Memory B cell (primary cell): ENCODE data around the gene HYAL2.

ENCODE experiments used
- ATAC-seq: fragments of 150-1000 bp; cut with Tn5 transposase; 2 replicates; pipeline ENCODE4 v1.10.0; 2021; ENCODE audit warnings: low read depth, mild to moderate bottlenecking, moderate library complexity
- DNase-seq, 2 donors: peaks; one replicate each; pipeline ENCODE4 v3.0.0; 2022; ENCODE audit warnings: low spot score in 2 of 2
- H3K27ac Mint-ChIP-seq: one replicate; pipeline ENCODE4 v1.8.0; 2022; ENCODE audit warnings: mild to moderate bottlenecking, moderate library complexity, mixed read lengths
- H3K27me3 Mint-ChIP-seq: one replicate; pipeline ENCODE4 v1.8.0; 2022; ENCODE audit warnings: mixed read lengths
- H3K36me3 Mint-ChIP-seq: one replicate; pipeline ENCODE4 v1.8.0; 2022; ENCODE audit warnings: mild to moderate bottlenecking, mixed read lengths
- H3K4me1 Mint-ChIP-seq: one replicate; pipeline ENCODE4 v1.8.0; 2022; ENCODE audit warnings: mixed read lengths
- H3K4me3 Mint-ChIP-seq: one replicate; pipeline ENCODE4 v1.8.0; 2022; ENCODE audit warnings: mild to moderate bottlenecking, moderate library complexity, mixed read lengths
- H3K9me3 Mint-ChIP-seq: one replicate; pipeline ENCODE4 v1.8.0; 2022; ENCODE audit warnings: mixed read lengths

HYAL2 gene

GRCh38 chr3:50327943-50328691 lies 5.6 kb upstream of the HYAL2 start, which contains the start of gene TUSC2:
TUSC2 (minus strand) TSS chr3:50328223; CDS start chr3:50328099, 124 bp downstream.
- H3K27ac Mint-ChIP-seq = peak within 1 kb of the TSS; percentile 43
- H3K36me3 Mint-ChIP-seq = peaks cover 9% of the 10 kb centered on the region
- no peaks in the 10 kb centered on the region for H3K27me3 Mint-ChIP-seq
- H3K4me3 Mint-ChIP-seq = peak within 1 kb of the TSS; percentile 85
- ATAC-seq = peak; percentile 95
- no peaks in the 10 kb centered on the region for H3K9me3 Mint-ChIP-seq
- DNase-seq = peak; percentile 89 to 92
- peaks cover 14% of the 10 kb centered on the region for H3K4me1 Mint-ChIP-seq

- peak overlapping the region; percentile 85 for H3K4me3 Mint-ChIP-seq
- H3K9me3 Mint-ChIP-seq = no peaks in the 10 kb centered on the region
- H3K27me3 Mint-ChIP-seq = no peaks in the 10 kb centered on the region
- peaks cover 9% of the 10 kb centered on the region for H3K36me3 Mint-ChIP-seq
- no peak overlapping the region for H3K27ac Mint-ChIP-seq
- ATAC-seq (no peak), DNase-seq (no peak)
- peaks cover 16% of the 10 kb centered on the region for H3K4me1 Mint-ChIP-seq
Measured at GRCh38 chr3:50327129-50327528, 4.6 kb upstream of the HYAL2 start.

DNA sequence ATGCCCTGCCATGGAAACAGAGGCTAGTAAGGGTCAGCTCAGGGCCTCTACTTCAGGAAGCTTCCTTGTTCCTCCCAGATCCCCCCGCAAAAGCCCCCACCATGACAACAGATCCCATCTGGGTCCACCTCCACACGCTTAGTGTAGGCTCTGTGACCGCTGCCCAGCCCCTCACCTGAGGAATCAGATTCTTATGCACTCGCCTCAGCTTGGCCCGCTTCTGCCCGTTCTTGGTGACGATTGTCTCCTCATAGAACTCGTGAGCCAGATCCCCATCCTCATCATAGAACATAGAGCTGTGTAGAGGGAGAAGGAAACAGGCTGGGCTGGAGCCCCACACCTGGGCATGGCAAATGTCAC lies 3.6 kb upstream of the HYAL2 start:
- no peaks in the 10 kb centered on the region for H3K27me3 Mint-ChIP-seq
- ATAC-seq (no peak), DNase-seq (no peak)
- H3K9me3 Mint-ChIP-seq = no peaks in the 10 kb centered on the region
- no peak overlapping the region for H3K27ac Mint-ChIP-seq
- H3K4me3 Mint-ChIP-seq = no peak overlapping the region
- peaks cover 5% of the 10 kb centered on the region for H3K36me3 Mint-ChIP-seq
- H3K4me1 Mint-ChIP-seq = peaks cover 16% of the 10 kb centered on the region

DNA sequence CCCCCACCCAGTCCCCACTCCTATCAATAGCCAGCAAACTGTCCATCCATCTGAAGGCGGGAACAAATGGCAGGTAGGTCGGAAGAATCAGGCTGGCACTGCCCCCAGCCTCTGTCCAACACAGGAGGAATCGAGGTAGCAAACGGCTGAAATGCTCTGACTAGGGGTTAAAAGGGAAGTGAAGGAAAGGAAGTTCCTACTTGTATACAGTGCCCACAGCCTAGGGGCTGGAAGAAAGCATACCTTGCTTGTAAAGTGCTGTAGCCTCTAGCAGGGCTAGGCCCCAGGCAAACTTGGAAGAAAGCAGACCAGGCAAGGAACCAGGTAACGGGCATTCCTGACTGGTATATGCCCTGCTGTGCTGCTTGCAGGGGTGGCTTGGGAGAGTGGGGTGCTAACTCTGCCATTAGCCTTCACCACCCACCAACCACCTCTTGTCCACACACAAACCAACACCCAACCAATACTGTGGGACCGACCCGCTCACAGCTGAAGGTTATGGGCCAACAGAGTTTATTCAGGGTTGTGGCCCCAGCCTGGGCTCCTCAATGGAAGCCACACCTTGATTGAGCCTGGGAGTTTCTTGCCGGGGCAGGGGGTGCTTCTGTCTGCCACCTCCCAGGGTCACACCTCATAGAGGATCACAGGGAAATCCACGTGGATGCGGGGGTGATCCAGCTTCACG lies 3.1 kb upstream of the HYAL2 start:
- Mint-ChIP-seq H3K27me3 (no peaks in the 10 kb centered on the region), H3K9me3 (no peaks in the 10 kb centered on the region), H3K36me3 (peaks cover 3% of the 10 kb centered on the region), H3K4me1 (peaks cover 17% of the 10 kb centered on the region), H3K4me3 (no peak overlapping the region), H3K27ac (no peak overlapping the region)
- DNase-seq (no peak), ATAC-seq (no peak)

GRCh38 chr3:50325113-50325480 lies 2.6 kb upstream of the HYAL2 start:
- H3K4me3 Mint-ChIP-seq = no peak overlapping the region
- H3K4me1 Mint-ChIP-seq = peaks cover 23% of the 10 kb centered on the region

DNA sequence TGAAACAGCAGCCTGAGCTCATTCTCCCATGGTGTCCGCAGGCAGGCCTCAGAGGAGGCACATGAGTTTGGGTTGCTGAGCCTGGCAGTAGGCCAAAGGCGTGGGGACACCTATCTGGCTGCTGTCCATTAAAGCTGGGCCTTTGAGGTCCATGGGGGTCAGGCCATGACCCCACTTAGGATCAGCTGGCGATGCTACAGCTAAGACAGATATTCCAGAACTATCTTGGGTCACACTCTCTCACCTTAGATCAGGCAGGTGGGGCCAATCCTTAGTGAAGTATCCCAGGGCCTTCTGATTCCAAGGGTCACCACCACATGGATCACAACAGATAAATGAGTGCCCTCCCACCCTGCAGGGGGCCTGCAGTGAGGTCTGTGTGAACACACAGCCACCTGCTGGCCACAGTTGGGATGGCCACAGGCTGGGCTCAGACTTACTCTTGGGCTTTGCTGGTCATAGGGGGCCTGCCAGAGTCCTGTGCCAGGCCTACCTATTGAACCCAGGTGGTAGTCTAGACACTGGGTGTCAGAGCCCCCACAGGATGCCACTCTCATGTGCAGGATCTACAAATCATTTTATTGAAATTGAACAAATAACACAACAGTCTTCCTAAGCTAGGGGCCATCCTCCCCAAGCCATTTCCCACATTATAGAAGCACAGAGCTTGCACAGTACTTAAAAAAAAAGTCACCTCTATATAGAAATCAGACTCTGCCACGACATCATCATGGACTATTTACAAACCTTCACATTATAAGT lies 2.0 kb upstream of the HYAL2 start:
- H3K36me3 Mint-ChIP-seq = no peaks in the 10 kb centered on the region
- H3K4me3 Mint-ChIP-seq = no peak overlapping the region
- peak; percentile 10 for ATAC-seq
- peaks cover 25% of the 10 kb centered on the region for H3K4me1 Mint-ChIP-seq
- H3K27ac Mint-ChIP-seq = no peak overlapping the region
- no peak for DNase-seq
- no peaks in the 10 kb centered on the region for H3K9me3 Mint-ChIP-seq
- H3K27me3 Mint-ChIP-seq = no peaks in the 10 kb centered on the region

More at GRCh38 chr3:50325113-50325480, 2.6 kb upstream of the HYAL2 start:
- DNase-seq (no peak), ATAC-seq (no peak)
- Mint-ChIP-seq H3K9me3 (no peaks in the 10 kb centered on the region), H3K27me3 (no peaks in the 10 kb centered on the region), H3K27ac (no peak overlapping the region), H3K36me3 (no peaks in the 10 kb centered on the region)

- H3K4me1 Mint-ChIP-seq = peaks cover 33% of the 10 kb centered on the region
Measured at GRCh38 chr3:50323614-50324199, 1.2 kb upstream of the HYAL2 start.

GRCh38 chr3:50323092-50323600 lies 601 bp upstream of the HYAL2 start:
- peak overlapping the region; percentile 3 for H3K4me3 Mint-ChIP-seq
- H3K27me3 Mint-ChIP-seq = no peaks in the 10 kb centered on the region
- H3K4me1 Mint-ChIP-seq = peaks cover 34% of the 10 kb centered on the region
- no peak overlapping the region for H3K27ac Mint-ChIP-seq
- no peaks in the 10 kb centered on the region for H3K36me3 Mint-ChIP-seq
- DNase-seq (no peak), ATAC-seq (no peak)
- H3K9me3 Mint-ChIP-seq = no peaks in the 10 kb centered on the region

More at GRCh38 chr3:50323614-50324199, 1.2 kb upstream of the HYAL2 start:
- no peak for ATAC-seq
- H3K4me3 Mint-ChIP-seq = no peak overlapping the region
- no peaks in the 10 kb centered on the region for H3K27me3 Mint-ChIP-seq
- H3K36me3 Mint-ChIP-seq = no peaks in the 10 kb centered on the region
- no peak for DNase-seq
- no peaks in the 10 kb centered on the region for H3K9me3 Mint-ChIP-seq
- no peak overlapping the region for H3K27ac Mint-ChIP-seq

DNA sequence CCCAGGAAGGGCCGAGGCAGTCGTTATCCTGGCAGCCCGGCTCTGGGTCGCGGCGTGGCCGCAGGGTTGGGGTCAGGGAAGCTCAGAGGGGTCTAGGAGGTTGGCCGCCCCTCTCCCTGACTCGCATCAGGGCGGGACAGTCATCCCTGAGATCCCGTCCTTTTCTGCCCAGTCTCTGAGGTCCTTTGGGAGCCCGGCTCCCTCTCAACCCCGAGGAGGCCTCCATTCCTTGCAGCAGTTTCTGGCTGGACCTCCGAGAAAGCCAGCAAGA lies 495 bp downstream of the HYAL2 start:
- Mint-ChIP-seq H3K4me3 (no peak overlapping the region), H3K4me1 (peaks cover 36% of the 10 kb centered on the region)

DNA sequence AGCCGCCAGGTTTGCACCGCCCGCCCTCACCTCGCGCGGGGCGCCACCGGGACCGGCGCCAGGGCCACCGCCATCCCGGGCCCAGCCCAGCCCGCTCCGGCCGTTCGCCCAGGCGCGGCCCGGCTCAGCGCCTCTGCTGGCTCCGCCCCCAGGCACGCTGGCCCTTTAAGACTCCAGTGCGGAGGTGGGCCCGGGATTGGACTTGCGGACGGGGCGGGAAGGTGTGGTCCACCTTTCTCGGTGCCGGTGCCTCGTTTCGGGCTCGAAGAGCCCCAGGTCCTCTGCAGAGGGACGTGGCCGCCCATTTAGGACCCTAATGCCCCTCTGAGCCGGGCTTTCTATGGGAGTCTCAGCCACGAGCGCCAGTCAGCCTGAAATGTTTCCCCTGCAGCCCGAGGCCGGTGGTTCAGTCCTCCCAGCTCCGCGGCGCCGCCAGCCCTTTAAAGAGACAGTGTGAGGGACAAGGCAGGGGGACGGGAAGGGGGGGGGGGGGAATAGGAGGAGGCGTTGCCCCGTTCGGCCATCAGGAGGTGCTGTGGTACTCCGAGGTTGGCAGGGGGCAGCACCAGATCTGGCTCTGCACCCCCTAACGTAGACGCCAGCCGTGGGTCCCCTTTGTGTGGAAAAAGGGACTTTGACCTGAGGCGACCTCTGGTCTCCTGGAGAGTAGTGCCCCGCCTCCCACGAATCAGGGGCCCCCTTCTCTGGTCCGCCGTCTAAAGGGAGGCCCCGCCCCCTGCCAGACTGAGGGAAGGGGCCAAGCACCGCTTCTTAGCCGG lies 1.0 kb downstream of the HYAL2 start:
- ATAC-seq = peak; percentile 77
- H3K27ac Mint-ChIP-seq = peak overlapping the region; percentile 91
- H3K4me1 Mint-ChIP-seq = peaks cover 37% of the 10 kb centered on the region
- H3K36me3 Mint-ChIP-seq = no peaks in the 10 kb centered on the region
- no peaks in the 10 kb centered on the region for H3K27me3 Mint-ChIP-seq
- DNase-seq = peak; percentile 78 to 81
- no peaks in the 10 kb centered on the region for H3K9me3 Mint-ChIP-seq
- H3K4me3 Mint-ChIP-seq = peak overlapping the region; percentile 86

More for the DNA sequence above, 495 bp downstream of the HYAL2 start:
- H3K9me3 Mint-ChIP-seq = no peaks in the 10 kb centered on the region
- no peak for ATAC-seq
- no peak for DNase-seq
- H3K27me3 Mint-ChIP-seq = no peaks in the 10 kb centered on the region
- H3K36me3 Mint-ChIP-seq = no peaks in the 10 kb centered on the region
- H3K27ac Mint-ChIP-seq = no peak overlapping the region

DNA sequence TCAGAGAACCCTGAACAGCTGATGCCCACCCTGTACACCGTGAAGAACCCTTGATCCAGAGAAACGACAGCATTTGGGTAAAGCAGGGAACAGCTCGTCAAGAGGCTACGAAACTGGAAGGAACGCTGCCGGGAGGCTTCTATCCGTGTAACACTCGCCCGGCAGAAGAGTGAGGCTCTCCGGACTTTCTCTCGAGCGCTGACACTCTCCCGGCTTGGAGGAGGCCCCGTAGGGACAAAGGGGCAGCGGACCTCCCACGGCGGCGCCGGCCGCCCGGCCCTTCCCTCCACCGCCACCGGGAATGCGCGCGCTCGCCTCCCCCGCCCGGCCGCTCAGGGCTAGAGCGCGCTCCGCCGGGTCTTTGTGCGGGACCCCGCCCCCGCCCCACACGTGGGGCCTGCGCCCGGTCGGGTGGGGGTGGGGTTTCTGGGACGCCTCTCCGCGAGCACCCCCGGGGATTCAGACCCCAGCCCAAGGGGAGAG lies 1.7 kb downstream of the HYAL2 start:
- Mint-ChIP-seq H3K4me1 (peaks cover 38% of the 10 kb centered on the region), H3K4me3 (peak overlapping the region; percentile 91), H3K36me3 (no peaks in the 10 kb centered on the region), H3K27ac (peak overlapping the region; percentile 91), H3K27me3 (no peaks in the 10 kb centered on the region), H3K9me3 (no peaks in the 10 kb centered on the region)
- DNase-seq (no peak), ATAC-seq (peak; percentile 56)

GRCh38 chr3:50319894-50320625 lies 2.5 kb downstream of the HYAL2 start:
- ATAC-seq (no peak), DNase-seq (no peak)
- Mint-ChIP-seq H3K4me3 (peak overlapping the region; percentile 91), H3K4me1 (peaks cover 42% of the 10 kb centered on the region), H3K27ac (peak overlapping the region; percentile 72), H3K27me3 (no peaks in the 10 kb centered on the region), H3K36me3 (no peaks in the 10 kb centered on the region), H3K9me3 (no peaks in the 10 kb centered on the region)
